Skeletal muscle satellite cell (primary cell): ENCODE results near the gene RABGAP1L.

Experiments used
- H3K27me3 ChIP-seq: 2 replicates; pipeline ENCODE4 v1.7.0; 2013; ENCODE audit warnings: low read length; ENCODE audit not compliant: control insufficient read depth, insufficient read depth
- H3K36me3 ChIP-seq: 2 replicates; pipeline ENCODE4 v1.7.0; 2013; ENCODE audit warnings: mild to moderate bottlenecking, control low read depth, low read length; ENCODE audit not compliant: insufficient read depth
- H3K4me1 ChIP-seq: 2 replicates; pipeline ENCODE4 v1.7.0; 2013; ENCODE audit warnings: low read length; ENCODE audit not compliant: control insufficient read depth, insufficient read depth
- H3K4me2 ChIP-seq: 2 replicates; pipeline ENCODE4 v1.7.0; 2013; ENCODE audit warnings: mild to moderate bottlenecking, low read length
- H3K4me3 ChIP-seq: 2 replicates; pipeline ENCODE4 v1.7.0; 2013; ENCODE audit warnings: low read length
- H3K9ac ChIP-seq: 2 replicates; pipeline ENCODE4 v1.7.0; 2013; ENCODE audit warnings: mild to moderate bottlenecking, low read depth, low read length, moderate library complexity
- H3K9me3 ChIP-seq: replicated peaks from 2 replicates; pipeline ENCODE4 v1.7.0; 2013; ENCODE audit warnings: mild to moderate bottlenecking, control low read depth, low read length

The RABGAP1L gene

GRCh38 chr1:174902531-174903099 is 743.3 kb downstream of the RABGAP1L start:
- Histone ChIP-seq H3K9me3 (no peaks in the 10 kb centered on the region), H3K4me2 (no peak overlapping the region), H3K9ac (no peak overlapping the region), H3K27me3 (no peaks in the 10 kb centered on the region), H3K36me3 (no peaks in the 10 kb centered on the region), H3K4me3 (no peak overlapping the region), H3K4me1 (no peaks in the 10 kb centered on the region)

- no peak overlapping the region for H3K9ac ChIP-seq
- no peaks in the 10 kb centered on the region for H3K27me3 ChIP-seq
- H3K4me2 ChIP-seq, result no peak overlapping the region
Measured at GRCh38 chr1:174911606-174912005, 752.3 kb downstream of the RABGAP1L start.

GRCh38 chr1:174912264-174912663 is 752.9 kb downstream of the RABGAP1L start:
- no peak overlapping the region for H3K4me2 ChIP-seq
- H3K9me3 ChIP-seq, result no peaks in the 10 kb centered on the region

More at GRCh38 chr1:174911606-174912005, 752.3 kb downstream of the RABGAP1L start:
- Histone ChIP-seq H3K9me3 (no peaks in the 10 kb centered on the region), H3K4me3 (no peak overlapping the region), H3K36me3 (no peaks in the 10 kb centered on the region), H3K4me1 (no peaks in the 10 kb centered on the region)

GRCh38 chr1:174913225-174913903 is 754.0 kb downstream of the RABGAP1L start:
- no peak overlapping the region for H3K9ac ChIP-seq

More at GRCh38 chr1:174912264-174912663, 752.9 kb downstream of the RABGAP1L start:
- no peaks in the 10 kb centered on the region for H3K36me3 ChIP-seq
- H3K4me3 ChIP-seq, result no peak overlapping the region
- no peaks in the 10 kb centered on the region for H3K27me3 ChIP-seq
- no peaks in the 10 kb centered on the region for H3K4me1 ChIP-seq
- no peak overlapping the region for H3K9ac ChIP-seq

GRCh38 chr1:174914991-174915390 is 755.7 kb downstream of the RABGAP1L start:
- Histone ChIP-seq H3K9ac (no peak overlapping the region), H3K4me1 (no peaks in the 10 kb centered on the region), H3K9me3 (no peaks in the 10 kb centered on the region), H3K4me2 (no peak overlapping the region), H3K4me3 (no peak overlapping the region), H3K27me3 (no peaks in the 10 kb centered on the region), H3K36me3 (no peaks in the 10 kb centered on the region)

More at GRCh38 chr1:174913225-174913903, 754.0 kb downstream of the RABGAP1L start:
- no peaks in the 10 kb centered on the region for H3K4me1 ChIP-seq
- H3K27me3 ChIP-seq, result no peaks in the 10 kb centered on the region
- no peaks in the 10 kb centered on the region for H3K9me3 ChIP-seq
- no peaks in the 10 kb centered on the region for H3K36me3 ChIP-seq
- H3K4me2 ChIP-seq, result no peak overlapping the region
- H3K4me3 ChIP-seq, result no peak overlapping the region

GRCh38 chr1:174916846-174917245 is 757.5 kb downstream of the RABGAP1L start:
- Histone ChIP-seq H3K4me3 (no peak overlapping the region), H3K4me2 (no peak overlapping the region), H3K9ac (no peak overlapping the region), H3K27me3 (no peaks in the 10 kb centered on the region), H3K36me3 (no peaks in the 10 kb centered on the region), H3K4me1 (no peaks in the 10 kb centered on the region), H3K9me3 (no peaks in the 10 kb centered on the region)

GRCh38 chr1:174920093-174920492 is 760.8 kb downstream of the RABGAP1L start:
- Histone ChIP-seq H3K4me1 (no peaks in the 10 kb centered on the region), H3K4me2 (no peak overlapping the region), H3K4me3 (no peak overlapping the region), H3K27me3 (no peaks in the 10 kb centered on the region), H3K36me3 (no peaks in the 10 kb centered on the region), H3K9ac (no peak overlapping the region), H3K9me3 (no peaks in the 10 kb centered on the region)

- Histone ChIP-seq H3K9ac (no peak overlapping the region), H3K36me3 (no peaks in the 10 kb centered on the region), H3K9me3 (no peaks in the 10 kb centered on the region), H3K4me1 (no peaks in the 10 kb centered on the region), H3K4me3 (no peak overlapping the region), H3K4me2 (no peak overlapping the region), H3K27me3 (no peaks in the 10 kb centered on the region)
Measured at GRCh38 chr1:174922121-174922520, 762.8 kb downstream of the RABGAP1L start.

- Histone ChIP-seq H3K9me3 (no peaks in the 10 kb centered on the region), H3K9ac (no peak overlapping the region), H3K4me2 (no peak overlapping the region)
Measured at GRCh38 chr1:174923820-174924219, 764.5 kb downstream of the RABGAP1L start.

GRCh38 chr1:174928541-174928940 is 769.2 kb downstream of the RABGAP1L start:
- Histone ChIP-seq H3K4me2 (no peak overlapping the region), H3K27me3 (no peaks in the 10 kb centered on the region), H3K9ac (no peak overlapping the region), H3K4me1 (no peaks in the 10 kb centered on the region), H3K36me3 (no peaks in the 10 kb centered on the region), H3K4me3 (no peak overlapping the region), H3K9me3 (no peaks in the 10 kb centered on the region)

More at GRCh38 chr1:174923820-174924219, 764.5 kb downstream of the RABGAP1L start:
- H3K4me1 ChIP-seq, result no peaks in the 10 kb centered on the region
- no peaks in the 10 kb centered on the region for H3K27me3 ChIP-seq
- no peak overlapping the region for H3K4me3 ChIP-seq
- H3K36me3 ChIP-seq, result no peaks in the 10 kb centered on the region

- no peaks in the 10 kb centered on the region for H3K9me3 ChIP-seq
- H3K27me3 ChIP-seq, result no peaks in the 10 kb centered on the region
- no peaks in the 10 kb centered on the region for H3K36me3 ChIP-seq
- no peaks in the 10 kb centered on the region for H3K4me1 ChIP-seq
- H3K9ac ChIP-seq, result no peak overlapping the region
- no peak overlapping the region for H3K4me3 ChIP-seq
- no peak overlapping the region for H3K4me2 ChIP-seq
Measured at GRCh38 chr1:174931214-174931613, 771.9 kb downstream of the RABGAP1L start.

GRCh38 chr1:174932587-174932986 is 773.3 kb downstream of the RABGAP1L start:
- Histone ChIP-seq H3K9ac (no peak overlapping the region), H3K27me3 (no peaks in the 10 kb centered on the region), H3K36me3 (no peaks in the 10 kb centered on the region), H3K4me3 (no peak overlapping the region), H3K4me1 (no peaks in the 10 kb centered on the region), H3K4me2 (no peak overlapping the region), H3K9me3 (no peaks in the 10 kb centered on the region)
